Sciatic nerve (tissue), 2 donors: ENCODE results near the gene SLA2. TPM values are rescaled to one million over a fixed set of nuclear protein-coding genes. Genes with fewer than 3 reads are reported as not detected.
"Not testable (repeated sequence)": the region's sequence is repeated elsewhere in the genome, so short reads cannot be mapped to it uniquely, and the experiment has no call there.

Experiments
- ATAC-seq: fragments of 200-7000 bp; cut with Tn5 transposase; one replicate; pipeline ENCODE4 v1.9.1; 2020; ENCODE audit warnings: mild to moderate bottlenecking, moderate library complexity
- DNase-seq: peaks from one replicate; pipeline ENCODE4 v3.0.0-alpha.2; 2020; ENCODE audit warnings: low spot score
- intact Hi-C: fragments of 100-400 bp; cut with DNase I; formaldehyde crosslinking; loops from one replicate; pipeline ENCODE4 v1.14.2; 2022
- total RNA-seq: library from RNA; stranded (reverse); fragmentation: NEBNext Ultra II Directional; extraction: Animal tissue kit (Norgen Biotek cat#: 25700); gene quantifications from one replicate; pipeline ENCODE4 v1.2.1, GENCODE V29; 2021
- donor health status: DM: no; HTN: no; CAD: no.
- donor health status: DM: no; HTN: no; CAD: no.

SLA2 gene
- total RNA-seq, 1 donor from 2014 or later, result 0.49 TPM

- DNase-seq (peak; percentile 35), ATAC-seq (no peak)
- intact Hi-C loops, result no loop called here
Measured at GRCh38 chr20:36647196-36648121, 1.5 kb upstream of the SLA2 start.

- intact Hi-C loops, result no loop called here
- ATAC-seq (no peak), DNase-seq (no peak)
Measured at GRCh38 chr20:36646678-36647077, 682 bp upstream of the SLA2 start.

GRCh38 chr20:36645353-36645752 is 643 bp downstream of the SLA2 start:
- DNase-seq (no peak), ATAC-seq (no peak)
- intact Hi-C loops, result no loop called here

- ATAC-seq, result no peak
- intact Hi-C loops, result no loop called here
- DNase-seq, result no peak
Measured at GRCh38 chr20:36644706-36645095, 1.3 kb downstream of the SLA2 start.

- intact Hi-C loops, result no loop called here
- DNase-seq (no peak), ATAC-seq (no peak)
Measured at GRCh38 chr20:36644032-36644705, 1.8 kb downstream of the SLA2 start.

GRCh38 chr20:36642136-36642535 is 3.9 kb downstream of the SLA2 start:
- ATAC-seq (no peak), DNase-seq (no peak)
- intact Hi-C loops, result no loop called here

GRCh38 chr20:36641506-36641843 is 4.5 kb downstream of the SLA2 start:
- ATAC-seq, result no peak
- no peak for DNase-seq
- intact Hi-C loops, result no loop called here

GRCh38 chr20:36638876-36639400 is 7.1 kb downstream of the SLA2 start:
- DNase-seq, ATAC-seq, intact Hi-C loops: not testable (repeated sequence)

- DNase-seq, result no peak
- no peak for ATAC-seq
- intact Hi-C loops, result no loop called here
Measured at GRCh38 chr20:36634342-36634741, 11.7 kb downstream of the SLA2 start.

- no peak for DNase-seq
- intact Hi-C loops, result no loop called here
- ATAC-seq, result no peak
Measured at GRCh38 chr20:36633285-36633772, 12.7 kb downstream of the SLA2 start.

- ATAC-seq, result no peak
- DNase-seq, result no peak
- intact Hi-C loops, result no loop called here
Measured at GRCh38 chr20:36632487-36633284, 13.3 kb downstream of the SLA2 start.

- ATAC-seq (no peak), DNase-seq (no peak)
- intact Hi-C loops, result no loop called here
Measured at GRCh38 chr20:36632147-36632486, 13.9 kb downstream of the SLA2 start.

GRCh38 chr20:36631646-36632045 is 14.3 kb downstream of the SLA2 start:
- DNase-seq (no peak), ATAC-seq (no peak)
- intact Hi-C loops, result no loop called here

GRCh38 chr20:36629719-36630681 is 16.0 kb downstream of the SLA2 start:
- intact Hi-C loops, result no loop called here
- no peak for ATAC-seq
- DNase-seq, result no peak

GRCh38 chr20:36628076-36628475 is 17.9 kb downstream of the SLA2 start:
- ATAC-seq (no peak), DNase-seq (no peak)
- intact Hi-C loops, result no loop called here

GRCh38 chr20:36624944-36625324 is 21.1 kb downstream of the SLA2 start:
- intact Hi-C loops, result no loop called here

GRCh38 chr20:36624068-36624943 is 21.7 kb downstream of the SLA2 start:
- DNase-seq (no peak), ATAC-seq (peak; percentile 67)
- intact Hi-C loops, result no loop called here

More at GRCh38 chr20:36624944-36625324, 21.1 kb downstream of the SLA2 start:
- no peak for ATAC-seq
- no peak for DNase-seq
